Measurements from ENCODE around the gene UBE3B.

GRCh38 chr12:109446869-109447268 lies 30.6 kb upstream of the UBE3B start:
- no peak for TF ChIP-seq MAX (IDR thresholded peaks at IDR 0.05; ENCODE audit: low read depth, low read length)
- no peak for TF ChIP-seq CTCF (IDR thresholded peaks at IDR 0.05; ENCODE audit: low read depth, low read length)
- no peak for TF ChIP-seq POLR2A (IDR thresholded peaks at IDR 0.05; ENCODE audit: extremely low read depth, insufficient read length)
- no peak for TF ChIP-seq MYC (IDR thresholded peaks at IDR 0.05; ENCODE audit: low read depth, low read length)

Data from NB4 (cell line).